CD4-positive, alpha-beta T cell treated with Interleukin-17A for 4 hours (primary cell): Measurements from ENCODE around the gene C4orf54.

Source experiments
- DNase-seq: peaks from one replicate; pipeline ENCODE4 v3.0.0-alpha.2; 2020; ENCODE audit warnings: mixed read lengths

Gene C4orf54

GRCh38 chr4:99615170-99615820 is 42.3 kb downstream of the C4orf54 start:
- no peak for DNase-seq

- DNase-seq, result no peak
These were observed 43.1 kb downstream of the C4orf54 start for GRCh38 chr4:99614491-99614890.

GRCh38 chr4:99612704-99613103 is 44.9 kb downstream of the C4orf54 start:
- DNase-seq, result no peak

- DNase-seq, result no peak
These were observed 45.3 kb downstream of the C4orf54 start for GRCh38 chr4:99612281-99612680.

GRCh38 chr4:99610605-99611175 is 46.9 kb downstream of the C4orf54 start:
- DNase-seq, result no peak

GRCh38 chr4:99608417-99608816 is 49.2 kb downstream of the C4orf54 start:
- DNase-seq, result no peak
